SIG-M5 treated with dmso at 0.1 percent for 504 hours (cell line): Measurements from ENCODE around the gene C1QTNF8.

Source experiments
- DNase-seq: peaks from one replicate; lab custom pipeline; 2025; ENCODE audit not compliant: unreplicated experiment; lab: John Stamatoyannopoulos, UW

The C1QTNF8 gene

GRCh38 chr16:1109648-1110047, 13.6 kb upstream of the C1QTNF8 start:
- DNase-seq = no peak

- no peak for DNase-seq
Observed at GRCh38 chr16:1108299-1109252, 12.5 kb upstream of the C1QTNF8 start.

GRCh38 chr16:1107731-1108130, 11.7 kb upstream of the C1QTNF8 start:
- DNase-seq = no peak

GRCh38 chr16:1107141-1107540, 11.1 kb upstream of the C1QTNF8 start:
- DNase-seq = no peak

- no peak for DNase-seq
Observed at GRCh38 chr16:1106659-1107058, 10.6 kb upstream of the C1QTNF8 start.

- DNase-seq = no peak
Observed at GRCh38 chr16:1105888-1106620, 10.0 kb upstream of the C1QTNF8 start.

GRCh38 chr16:1103636-1103980, 7.6 kb upstream of the C1QTNF8 start:
- DNase-seq = no peak

GRCh38 chr16:1102921-1103635, 7.0 kb upstream of the C1QTNF8 start:
- no peak for DNase-seq

GRCh38 chr16:1102333-1102700, 6.3 kb upstream of the C1QTNF8 start:
- DNase-seq = no peak

GRCh38 chr16:1101573-1102332, 5.7 kb upstream of the C1QTNF8 start:
- DNase-seq = no peak

GRCh38 chr16:1101133-1101532, 5.1 kb upstream of the C1QTNF8 start:
- DNase-seq = no peak

GRCh38 chr16:1100084-1100800, 4.2 kb upstream of the C1QTNF8 start:
- no peak for DNase-seq

- DNase-seq = no peak
Observed at GRCh38 chr16:1099189-1100083, 3.4 kb upstream of the C1QTNF8 start.

- no peak for DNase-seq
Observed at GRCh38 chr16:1098266-1098991, 2.4 kb upstream of the C1QTNF8 start.

- no peak for DNase-seq
Observed at GRCh38 chr16:1097800-1098199, 1.8 kb upstream of the C1QTNF8 start.

GRCh38 chr16:1097156-1097555, 1.1 kb upstream of the C1QTNF8 start:
- no peak for DNase-seq

- DNase-seq = no peak
Observed at GRCh38 chr16:1095450-1096168, 435 bp downstream of the C1QTNF8 start.
